ENCODE results near the gene H2BK1. TPM values are rescaled to one million over a fixed set of nuclear protein-coding genes. Genes with fewer than 3 reads are reported as not detected.

Gene H2BK1
- total RNA-seq, 4 donors from 2014 or later = 4.4 TPM; not detected in 3

GRCh38 chr7:151174246-151175046, 35.8 kb downstream of the H2BK1 start:
- Histone ChIP-seq H3K9me3 (no peaks in the 10 kb centered on the region), H3K27me3 (no peaks in the 10 kb centered on the region), H3K27ac (no peak overlapping the region), H3K36me3 (no peaks in the 10 kb centered on the region), H3K4me3 (no peak overlapping the region), H3K4me1 (no peaks in the 10 kb centered on the region)
- DNase-seq = no peak
- intact Hi-C loops (cut with DNase I; ENCODE audit: low total_unique reads) = no loop called here
- TF ChIP-seq POLR2A (IDR thresholded peaks at IDR 0.05) = no peak
- TF ChIP-seq CTCF (IDR thresholded peaks at IDR 0.05) = no peak

- no peaks in the 10 kb centered on the region for H3K9me3 ChIP-seq
- no peak for DNase-seq
- no peak overlapping the region for H3K27ac ChIP-seq
- H3K27me3 ChIP-seq = no peaks in the 10 kb centered on the region
- intact Hi-C loops (cut with DNase I; ENCODE audit: low total_unique reads) = no loop called here
- H3K4me1 ChIP-seq = no peaks in the 10 kb centered on the region
- TF ChIP-seq POLR2A (IDR thresholded peaks at IDR 0.05) = no peak
- no peaks in the 10 kb centered on the region for H3K36me3 ChIP-seq
- no peak overlapping the region for H3K4me3 ChIP-seq
These were observed 36.7 kb downstream of the H2BK1 start for GRCh38 chr7:151173386-151174245.

DNA sequence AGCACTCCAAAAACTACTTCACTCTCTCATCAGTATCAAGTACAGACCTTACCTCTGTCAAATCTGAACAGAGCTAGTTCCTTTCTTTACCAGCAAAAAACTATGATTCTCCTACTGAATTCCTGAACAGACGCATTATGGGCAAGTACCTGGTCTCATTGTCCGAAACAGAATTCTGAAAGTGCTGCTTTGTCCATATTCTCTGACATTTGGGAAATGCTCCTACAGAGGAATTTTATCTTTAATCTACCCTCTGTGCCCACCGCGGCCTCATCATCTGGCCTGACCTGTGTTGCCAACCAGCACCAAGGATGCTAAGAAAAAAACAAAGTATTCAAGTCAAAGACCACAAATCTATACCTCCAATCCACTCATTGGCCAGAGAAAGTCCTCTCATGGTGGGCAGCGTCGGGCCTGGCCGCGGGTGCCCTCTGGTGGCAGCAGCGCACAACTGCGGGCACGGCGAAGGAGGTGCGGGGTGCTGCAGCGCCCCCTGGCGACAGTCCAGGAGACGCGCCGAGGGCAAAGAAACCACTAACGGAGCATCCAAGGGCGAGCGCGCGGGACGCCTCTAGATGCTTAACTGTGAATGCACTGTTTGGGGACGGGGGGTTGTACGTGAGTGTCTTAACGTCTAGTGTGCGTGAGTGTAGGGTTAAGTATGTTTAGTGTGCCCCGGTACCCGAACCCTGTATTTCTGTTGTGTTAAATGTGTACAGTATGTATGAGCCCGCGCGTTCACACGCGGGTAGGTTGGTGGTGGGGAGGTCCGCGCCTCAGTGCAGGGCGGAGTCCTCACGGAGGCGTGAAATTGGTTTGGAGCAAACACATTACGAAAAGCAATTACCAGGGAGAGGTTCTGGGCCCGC, 37.8 kb downstream of the H2BK1 start:
- no peaks in the 10 kb centered on the region for H3K9me3 ChIP-seq
- peak; percentile 65 to 78 for DNase-seq
- H3K27ac ChIP-seq = no peak overlapping the region
- peaks cover 0 to 6% of the 10 kb centered on the region in 2 donors for H3K4me1 ChIP-seq
- no peak for TF ChIP-seq POLR2A (IDR thresholded peaks at IDR 0.05)
- TF ChIP-seq CTCF (IDR thresholded peaks at IDR 0.05) = peak; percentile 100
- intact Hi-C loops (cut with DNase I; ENCODE audit: low total_unique reads) = no loop called here
- H3K36me3 ChIP-seq = no peaks in the 10 kb centered on the region
- peaks cover 0 to 7% of the 10 kb centered on the region in 2 donors for H3K27me3 ChIP-seq
- no peak overlapping the region for H3K4me3 ChIP-seq

DNA sequence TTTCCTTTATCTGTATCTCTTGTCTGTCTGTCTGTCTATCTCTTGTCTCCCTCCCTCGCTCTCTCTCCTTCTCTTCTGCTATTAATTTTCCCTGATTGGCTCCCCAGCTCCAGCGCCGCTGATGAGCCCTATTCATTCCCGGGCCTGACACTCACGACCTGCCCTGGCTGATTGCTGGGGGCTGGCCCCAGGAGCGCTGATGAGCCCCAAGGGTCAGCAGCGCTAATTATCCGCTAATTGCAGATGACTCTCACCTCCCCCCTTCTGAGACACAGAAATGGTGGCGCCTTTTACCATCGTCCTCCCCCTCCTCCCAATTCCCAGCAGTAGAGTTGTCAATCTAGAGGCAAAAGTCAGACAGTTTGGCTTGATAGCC, 41.5 kb downstream of the H2BK1 start:
- Histone ChIP-seq H3K9me3 (no peaks in the 10 kb centered on the region), H3K27ac (no peak overlapping the region), H3K36me3 (no peaks in the 10 kb centered on the region), H3K27me3 (peaks cover 7 to 20% of the 10 kb centered on the region in 2 donors), H3K4me3 (no peak overlapping the region), H3K4me1 (peaks cover 0 to 15% of the 10 kb centered on the region in 2 donors)
- no peak for TF ChIP-seq CTCF (IDR thresholded peaks at IDR 0.05)
- TF ChIP-seq POLR2A (IDR thresholded peaks at IDR 0.05) = no peak
- DNase-seq = no peak
- intact Hi-C loops (cut with DNase I; ENCODE audit: low total_unique reads) = no loop called here

Data from uterus (tissue), 4 donors.